ENCODE results near the gene PPP1R1C. TPM values are rescaled to one million over a fixed set of nuclear protein-coding genes. Genes with fewer than 3 reads are reported as not detected.
"Not testable (repeated sequence)": the region's sequence is repeated elsewhere in the genome, so short reads cannot be mapped to it uniquely, and the experiment has no call there.

The PPP1R1C gene
- total RNA-seq, 4 donors from 2014 or later, result 0.78 to 2.8 TPM; not detected in 2

- no peak for DNase-seq
- 78 to 88% methylated on average over 1 of the region's 1 CpG for WGBS, 2 donors
- Histone ChIP-seq H3K27me3 (no peaks in the 10 kb centered on the region), H3K27ac (no peak overlapping the region), H3K4me1 (no peaks in the 10 kb centered on the region), H3K36me3 (no peaks in the 10 kb centered on the region), H3K9me3 (no peaks in the 10 kb centered on the region), H3K4me3 (replicated peaks in 1 of 3) (no peak overlapping the region)
- intact Hi-C loops (cut with DNase I), result loop anchor here (10.0 kb wide), 1 partner anchor 208 kb away; no protein-coding TSS in a partner anchor
- TF ChIP-seq POLR2A (IDR thresholded peaks at IDR 0.05) (no peak), CTCF (IDR thresholded peaks at IDR 0.05) (no peak)
These were observed 33.0 kb upstream of the PPP1R1C start for GRCh38 chr2:181952404-181953226.

- Histone ChIP-seq H3K27me3 (no peaks in the 10 kb centered on the region), H3K9me3 (no peaks in the 10 kb centered on the region), H3K4me3 (replicated peaks in 1 of 3) (peak overlapping the region in 1 of 3 donors; percentile 33), H3K27ac (no peak overlapping the region), H3K4me1 (no peaks in the 10 kb centered on the region), H3K36me3 (no peaks in the 10 kb centered on the region)
- 5 to 6% methylated on average over 16 to 17 of the region's 19 CpGs for WGBS, 2 donors
- TF ChIP-seq POLR2A (IDR thresholded peaks at IDR 0.05), result no peak
- peak; percentile 25 to 72 (median 51) for TF ChIP-seq CTCF (IDR thresholded peaks at IDR 0.05)
- DNase-seq, result peak; percentile 67 to 75
- intact Hi-C loops (cut with DNase I), result loop anchor here (10.0 kb wide), 1 partner anchor 209 kb away; no protein-coding TSS in a partner anchor
These were observed 31.6 kb upstream of the PPP1R1C start for GRCh38 chr2:181953881-181954537.

GRCh38 chr2:181954538-181954883, 31.1 kb upstream of the PPP1R1C start:
- no peaks in the 10 kb centered on the region for H3K36me3 ChIP-seq
- no peaks in the 10 kb centered on the region for H3K9me3 ChIP-seq
- DNase-seq, result no peak
- no peaks in the 10 kb centered on the region for H3K4me1 ChIP-seq
- intact Hi-C loops (cut with DNase I), result loop anchor here (10.0 kb wide), 1 partner anchor 210 kb away; no protein-coding TSS in a partner anchor
- 23% methylated on average over 4 of the region's 4 CpGs for WGBS, 2 donors
- H3K4me3 ChIP-seq (replicated peaks in 1 of 3), result peak overlapping the region in 1 of 3 donors; percentile 33
- no peaks in the 10 kb centered on the region for H3K27me3 ChIP-seq
- TF ChIP-seq POLR2A (IDR thresholded peaks at IDR 0.05) (no peak), CTCF (IDR thresholded peaks at IDR 0.05) (no peak)
- H3K27ac ChIP-seq, result no peak overlapping the region

- DNase-seq, result no peak
- H3K9me3 ChIP-seq, result no peaks in the 10 kb centered on the region
- no peaks in the 10 kb centered on the region for H3K36me3 ChIP-seq
- WGBS, 2 donors, result 63 to 70% methylated on average over 1 of the region's 1 CpG
- no peak overlapping the region for H3K27ac ChIP-seq
- intact Hi-C loops (cut with DNase I), result loop anchor here (10.0 kb wide), 1 partner anchor 210 kb away; no protein-coding TSS in a partner anchor
- no peaks in the 10 kb centered on the region for H3K27me3 ChIP-seq
- H3K4me1 ChIP-seq, result no peaks in the 10 kb centered on the region
- TF ChIP-seq CTCF (IDR thresholded peaks at IDR 0.05), result no peak
- TF ChIP-seq POLR2A (IDR thresholded peaks at IDR 0.05), result no peak
- no peak overlapping the region for H3K4me3 ChIP-seq (replicated peaks in 1 of 3)
These were observed 30.6 kb upstream of the PPP1R1C start for GRCh38 chr2:181955010-181955409.

GRCh38 chr2:181955866-181956265, 29.8 kb upstream of the PPP1R1C start:
- not testable (repeated sequence) for H3K4me3 ChIP-seq (replicated peaks in 1 of 3)

More at GRCh38 chr2:181955866-181956265, 29.8 kb upstream of the PPP1R1C start:
- H3K4me1 ChIP-seq, H3K36me3 ChIP-seq, H3K27ac ChIP-seq, DNase-seq, H3K27me3 ChIP-seq, H3K9me3 ChIP-seq: not testable (repeated sequence)
- intact Hi-C loops (cut with DNase I), result loop anchor here (10.0 kb wide), 1 partner anchor 211 kb away; no protein-coding TSS in a partner anchor
- WGBS, 2 donors, result 96% methylated on average over 3 of the region's 3 CpGs
